Measurements from ENCODE around the gene GLI3.

DNA sequence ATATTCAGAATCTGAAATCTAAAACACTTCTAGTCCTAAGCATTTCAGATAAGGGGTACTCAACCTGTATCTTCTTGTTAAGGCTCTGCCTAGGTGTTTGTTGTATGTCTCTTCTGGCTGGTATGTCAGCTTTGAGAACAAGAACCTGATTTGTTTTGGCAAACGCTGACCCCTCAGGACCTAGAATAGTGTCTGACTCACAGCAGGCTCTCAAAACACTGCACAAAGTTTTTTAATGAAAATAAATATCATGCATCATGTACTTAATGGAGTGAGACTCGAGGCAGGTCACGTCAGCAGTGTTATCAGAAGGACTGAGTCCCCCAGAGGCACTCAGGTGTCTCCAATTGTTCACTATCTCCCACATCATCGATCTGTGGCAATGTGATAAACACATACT, 99.1 kb downstream of the GLI3 start:
- TF ChIP-seq, protein P1, sequence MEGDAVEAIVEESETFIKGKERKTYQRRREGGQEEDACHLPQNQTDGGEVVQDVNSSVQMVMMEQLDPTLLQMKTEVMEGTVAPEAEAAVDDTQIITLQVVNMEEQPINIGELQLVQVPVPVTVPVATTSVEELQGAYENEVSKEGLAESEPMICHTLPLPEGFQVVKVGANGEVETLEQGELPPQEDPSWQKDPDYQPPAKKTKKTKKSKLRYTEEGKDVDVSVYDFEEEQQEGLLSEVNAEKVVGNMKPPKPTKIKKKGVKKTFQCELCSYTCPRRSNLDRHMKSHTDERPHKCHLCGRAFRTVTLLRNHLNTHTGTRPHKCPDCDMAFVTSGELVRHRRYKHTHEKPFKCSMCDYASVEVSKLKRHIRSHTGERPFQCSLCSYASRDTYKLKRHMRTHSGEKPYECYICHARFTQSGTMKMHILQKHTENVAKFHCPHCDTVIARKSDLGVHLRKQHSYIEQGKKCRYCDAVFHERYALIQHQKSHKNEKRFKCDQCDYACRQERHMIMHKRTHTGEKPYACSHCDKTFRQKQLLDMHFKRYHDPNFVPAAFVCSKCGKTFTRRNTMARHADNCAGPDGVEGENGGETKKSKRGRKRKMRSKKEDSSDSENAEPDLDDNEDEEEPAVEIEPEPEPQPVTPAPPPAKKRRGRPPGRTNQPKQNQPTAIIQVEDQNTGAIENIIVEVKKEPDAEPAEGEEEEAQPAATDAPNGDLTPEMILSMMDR (IDR thresholded peaks at IDR 0.05; ENCODE audit: borderline replicate concordance, extremely low read depth, low read length, poor library complexity, severe bottlenecking) = no peak
- no peak for TF ChIP-seq EZH2 (IDR thresholded peaks at IDR 0.05; ENCODE audit: borderline replicate concordance, low read depth, low read length, severe bottlenecking)

Data from DND-41 (cell line).